Stimulated activated CD8-positive, alpha-beta memory T cell treated with anti-CD3 and anti-CD28 coated beads, Interleukin-4, amount 100 ng/mL, for 4 hours (primary cell): ENCODE data around the gene SLC6A7.

ENCODE experiments used
- DNase-seq, 2 donors: peaks; one replicate each; pipeline ENCODE4 v3.0.0-alpha.2; 2020; ENCODE audit warnings: low read depth in 2 of 2, low spot score in 1 of 2

SLC6A7 gene

DNA sequence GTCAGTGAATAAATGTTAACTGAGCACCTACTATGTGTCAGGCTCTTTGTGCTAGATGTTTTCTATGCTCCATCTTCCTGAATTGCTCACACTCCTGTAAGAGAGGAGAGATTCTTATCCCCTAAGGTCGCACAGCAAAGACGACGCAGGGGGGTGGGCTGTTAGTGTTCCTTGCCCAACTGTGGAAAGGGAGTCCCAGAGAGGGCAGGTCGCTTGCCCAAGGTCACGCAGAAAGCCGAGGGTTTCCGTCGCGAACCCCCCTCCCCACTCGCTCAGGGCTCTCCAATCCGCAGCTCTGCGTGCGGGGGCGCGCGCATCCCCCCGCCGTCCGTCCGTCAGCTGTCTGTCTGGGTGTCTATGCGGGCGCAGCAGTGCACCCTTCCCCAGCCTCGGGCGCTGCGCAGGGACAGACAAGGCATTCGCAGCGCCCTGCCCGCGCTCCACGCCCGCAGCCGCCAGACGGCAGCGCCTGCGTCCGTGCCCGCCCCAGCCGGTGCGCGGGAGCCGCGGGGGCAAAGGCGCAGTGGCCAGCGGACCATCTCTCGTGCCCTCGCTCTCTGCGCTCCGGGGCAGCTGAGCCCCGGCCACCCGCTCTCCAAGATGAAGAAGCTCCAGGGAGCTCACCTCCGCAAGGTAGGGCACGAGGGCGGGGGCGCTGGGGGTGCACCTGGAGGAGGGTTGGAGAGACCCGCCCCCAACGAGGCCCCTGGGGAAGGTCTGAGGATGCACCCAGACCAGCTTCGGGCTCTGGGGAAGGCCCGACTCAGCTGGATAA is at the start of gene SLC6A7:
SLC6A7 (plus strand) TSS at position 335 of the 775 bp plus-strand sequence; CDS start at position 601, 266 bp downstream.
- no peak for DNase-seq

DNA sequence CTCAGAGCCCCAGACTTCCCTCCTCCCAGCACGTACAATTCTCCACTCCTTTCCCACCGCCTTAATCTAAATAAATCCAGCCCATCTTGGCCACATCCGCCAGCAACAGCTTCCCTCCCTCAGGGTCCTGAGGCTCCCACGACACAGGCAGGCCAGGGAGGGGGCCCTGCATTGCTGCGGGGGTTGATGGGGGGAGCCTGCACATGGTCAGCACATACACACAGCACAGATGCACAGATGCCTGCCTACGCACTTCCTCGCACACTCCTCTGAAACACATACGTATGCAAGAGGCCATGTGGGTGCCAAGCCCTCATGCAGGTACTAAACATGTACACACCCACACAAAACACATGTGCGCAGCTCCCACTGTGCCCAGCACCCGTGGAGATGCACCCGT is 49.0 kb upstream of the SLC6A7 start:
- no peak for DNase-seq

DNA sequence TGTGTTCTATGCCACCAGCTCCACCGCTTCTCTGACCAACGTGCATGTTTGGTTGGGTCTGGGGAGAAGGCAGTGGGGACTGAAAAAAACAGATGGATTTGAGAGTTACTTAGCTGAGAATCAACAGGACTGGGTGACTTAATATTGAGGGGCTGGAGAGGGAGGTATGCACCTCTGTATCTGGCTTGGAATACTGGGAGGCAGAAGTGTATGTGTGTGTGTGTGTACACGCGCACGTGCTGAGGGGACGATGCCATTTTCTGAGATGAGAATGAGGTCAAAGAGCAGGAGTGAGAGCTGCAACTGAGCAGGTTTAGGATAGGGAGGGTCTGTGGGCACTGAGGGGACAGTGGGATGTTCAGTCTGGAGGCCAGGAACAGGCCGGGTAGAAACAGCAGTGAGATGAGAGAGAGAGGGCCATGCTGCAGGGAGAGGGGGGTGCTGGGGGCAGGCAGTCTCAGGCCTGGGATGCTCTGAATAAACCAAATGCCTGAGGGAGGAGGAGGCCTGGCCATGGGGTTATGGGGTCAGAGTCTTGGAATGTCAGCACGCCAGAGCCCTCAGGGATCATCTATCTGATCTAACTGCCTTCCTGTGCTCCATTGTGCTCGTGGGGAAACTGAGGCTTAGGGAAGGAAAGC is 48.2 kb upstream of the SLC6A7 start:
- no peak for DNase-seq

DNA sequence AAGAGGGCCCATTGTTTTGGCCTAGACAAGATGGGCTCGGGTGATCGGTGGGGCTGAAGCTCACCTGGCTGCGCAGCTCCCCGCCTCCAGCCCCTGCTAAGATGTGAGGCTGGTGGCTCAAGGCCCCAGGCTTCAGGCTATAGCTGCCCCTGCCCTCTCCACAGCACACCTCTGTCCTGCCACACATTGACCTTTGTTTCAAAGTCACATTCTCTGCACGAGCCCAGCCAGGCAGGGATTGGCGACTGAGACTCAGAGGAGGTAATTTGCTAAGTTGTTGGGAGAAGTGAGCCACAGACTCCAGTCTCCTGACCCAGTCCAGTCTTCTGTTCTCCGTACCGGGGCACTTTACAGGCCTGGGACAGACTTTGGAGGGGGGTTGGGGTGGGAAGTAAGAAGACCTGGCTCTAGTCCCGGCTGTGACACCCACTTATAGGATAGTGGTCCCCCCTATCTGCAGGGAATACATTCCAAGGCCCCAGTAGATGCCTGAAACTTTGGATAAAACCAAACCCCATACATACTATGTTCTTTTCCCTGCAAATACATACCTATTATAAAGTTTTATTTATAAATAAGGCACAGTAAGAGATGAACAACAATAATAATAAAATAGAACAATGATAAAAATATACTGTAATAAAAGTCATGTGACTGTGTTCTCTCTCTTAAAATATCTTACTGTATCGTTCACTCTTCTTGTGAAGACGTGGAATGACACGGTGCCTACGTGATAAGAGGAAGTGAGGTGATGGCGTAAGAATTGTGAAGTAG is 47.5 kb upstream of the SLC6A7 start:
- no peak for DNase-seq

DNA sequence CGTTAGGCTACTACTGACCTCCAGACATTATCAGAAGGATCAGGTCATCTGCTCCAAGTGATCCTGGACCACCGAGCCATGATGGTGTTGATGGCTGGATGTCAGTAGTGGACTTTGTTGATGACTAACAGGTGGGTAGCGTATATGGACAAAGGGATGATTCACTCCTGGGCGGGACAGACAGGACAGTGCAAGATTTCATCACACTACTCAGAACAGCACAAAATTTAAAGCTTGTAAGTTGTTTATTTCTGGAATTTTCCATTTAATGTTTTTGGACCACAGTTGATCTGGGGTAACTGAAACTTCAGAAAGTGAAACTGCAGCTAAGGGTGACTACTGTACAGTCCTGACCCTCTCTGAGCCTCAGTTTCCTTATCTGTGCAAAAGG is 46.9 kb upstream of the SLC6A7 start:
- no peak for DNase-seq

DNA sequence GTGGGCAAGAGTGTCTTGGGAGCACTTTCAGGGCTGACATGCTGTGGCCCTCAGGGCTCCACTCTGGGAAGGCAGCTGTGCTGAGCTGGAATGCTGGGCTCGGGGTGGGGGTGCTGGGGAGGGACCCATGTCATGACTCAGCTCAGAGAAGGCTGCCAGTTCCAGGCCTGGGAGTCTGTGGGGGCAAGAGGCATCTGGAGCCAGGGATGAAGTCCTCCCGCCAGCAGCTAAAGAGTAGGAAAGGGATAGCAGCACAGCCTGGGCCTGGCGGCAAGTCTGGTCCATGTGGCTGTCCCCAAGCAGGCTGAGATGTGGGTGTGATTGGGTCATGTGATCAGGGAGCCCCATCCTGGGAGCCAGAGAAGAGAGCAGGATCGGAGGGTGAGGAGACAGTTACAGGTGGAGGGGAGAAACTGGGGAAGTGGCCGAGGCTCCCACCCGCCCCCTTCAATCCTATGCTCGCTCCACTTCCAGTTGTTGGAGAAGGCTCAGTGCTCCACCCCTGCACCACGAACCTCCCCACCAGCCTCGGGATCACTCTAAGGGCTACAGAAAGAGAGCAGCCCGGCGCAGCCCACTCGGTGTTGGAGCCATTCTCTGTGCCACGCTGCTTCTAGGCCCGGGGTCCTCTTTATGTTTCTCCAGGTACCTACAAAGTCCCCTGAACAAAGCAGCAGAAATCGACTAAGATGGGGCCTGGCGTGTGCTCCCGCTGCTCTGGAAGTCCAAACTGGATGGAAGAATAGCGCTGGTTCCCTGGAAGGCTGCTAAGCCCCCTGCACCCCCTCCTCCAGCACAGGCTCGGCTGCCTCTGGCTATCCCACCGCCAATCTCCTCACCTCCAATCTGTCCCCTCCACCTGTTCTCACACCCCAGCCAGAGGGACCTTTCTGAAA is 46.3 kb upstream of the SLC6A7 start:
- DNase-seq: no peak

DNA sequence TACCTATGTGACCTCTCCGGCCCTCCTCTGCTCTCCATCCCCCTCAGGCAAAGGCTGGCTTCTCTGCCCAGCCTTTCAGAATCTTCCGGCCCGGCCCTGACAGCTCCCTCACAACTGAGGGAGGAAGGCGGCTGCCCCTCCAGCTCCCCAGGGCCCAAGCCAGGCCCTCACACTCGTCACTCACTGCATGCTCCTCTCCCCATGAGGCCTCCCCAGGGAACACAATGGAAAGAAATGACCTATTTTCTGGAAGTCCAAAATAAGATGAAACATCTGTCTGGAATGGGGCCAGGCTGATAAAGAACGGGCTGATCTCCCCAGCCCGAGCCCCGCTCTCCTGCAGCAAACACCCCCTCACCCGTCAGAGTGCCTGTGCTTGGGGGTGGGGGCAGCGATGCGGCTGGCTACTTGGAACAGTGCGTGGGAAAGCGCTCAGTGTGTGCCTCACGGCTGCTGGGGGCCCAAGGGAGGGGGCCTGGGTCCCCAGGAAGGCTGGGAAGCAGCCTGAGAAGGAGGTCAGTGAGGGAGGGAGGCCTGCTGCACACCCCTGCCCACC is 45.5 kb upstream of the SLC6A7 start:
- no peak for DNase-seq

DNA sequence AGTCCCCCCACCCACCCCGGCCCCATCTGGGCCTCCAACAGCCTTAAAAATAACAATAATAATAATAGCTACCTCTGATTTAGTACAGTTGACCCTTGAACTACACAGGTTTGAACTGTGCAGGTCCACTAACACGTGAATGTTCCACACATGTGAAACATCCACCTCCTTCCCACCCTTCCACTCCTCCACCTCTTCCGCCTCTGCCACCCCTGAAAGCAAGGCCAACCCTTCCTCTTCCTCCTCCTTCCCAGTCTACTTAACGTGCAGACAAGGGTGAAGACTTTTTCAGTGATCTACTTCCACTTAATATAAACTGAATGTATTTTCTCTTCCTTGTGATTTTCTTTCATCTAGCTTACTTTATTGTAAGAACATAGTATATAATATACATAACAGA is 45.0 kb upstream of the SLC6A7 start:
- DNase-seq: no peak

DNA sequence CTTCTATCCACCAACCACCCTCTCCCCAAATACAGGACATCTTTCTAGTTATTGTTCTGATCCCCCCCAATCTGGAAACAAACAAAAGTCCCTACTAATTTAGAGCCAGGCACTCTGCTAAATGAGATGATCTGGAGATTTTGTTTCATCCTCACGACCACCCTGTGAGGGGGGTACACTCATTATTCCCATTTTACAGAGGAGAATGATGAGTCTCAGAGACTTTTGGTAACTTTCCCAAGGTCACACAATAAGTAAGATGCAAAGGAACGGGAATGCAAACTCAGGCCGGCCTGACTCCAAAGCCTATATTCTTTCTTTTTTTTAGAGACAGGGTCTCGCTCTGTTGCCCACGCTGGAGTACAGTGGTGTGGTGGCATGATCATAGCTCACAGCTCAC is 43.6 kb upstream of the SLC6A7 start:
- DNase-seq: no peak

DNA sequence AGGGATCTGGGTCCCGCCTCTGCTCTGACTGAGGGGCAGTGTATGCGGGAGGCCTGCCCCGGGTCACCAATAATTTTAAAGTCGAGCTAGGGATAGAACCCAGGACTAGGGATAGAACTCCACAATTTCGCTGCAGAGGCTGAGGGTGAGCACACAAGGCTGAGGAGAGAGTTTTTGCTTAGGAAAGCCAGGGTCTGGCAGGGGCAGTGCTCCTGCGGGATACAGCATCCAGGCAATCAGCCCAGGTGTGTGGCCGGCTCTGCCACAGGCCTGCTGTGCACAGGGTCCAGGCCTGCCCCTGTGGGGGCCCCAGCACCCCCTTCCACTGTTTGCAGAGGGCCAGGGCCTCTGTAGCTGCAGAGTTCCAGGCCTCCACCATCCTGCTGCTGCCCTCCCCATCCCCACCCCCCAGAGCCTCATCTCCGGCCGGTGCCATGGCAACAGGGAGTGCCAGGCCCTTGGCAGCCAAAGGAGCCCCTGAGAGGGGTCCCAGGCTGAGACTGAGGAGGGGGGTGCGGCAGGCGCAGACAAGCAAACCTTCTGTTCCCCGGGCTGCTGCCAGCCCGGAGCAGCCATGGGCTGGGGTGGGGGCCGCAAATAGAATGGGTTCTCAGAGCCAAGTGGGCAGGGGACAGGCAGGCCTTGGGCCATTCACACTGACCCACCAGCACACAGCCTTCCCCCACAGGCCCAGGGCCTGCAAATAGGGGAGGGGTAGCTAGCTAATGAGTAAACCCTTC is 42.8 kb upstream of the SLC6A7 start:
- DNase-seq: no peak

DNA sequence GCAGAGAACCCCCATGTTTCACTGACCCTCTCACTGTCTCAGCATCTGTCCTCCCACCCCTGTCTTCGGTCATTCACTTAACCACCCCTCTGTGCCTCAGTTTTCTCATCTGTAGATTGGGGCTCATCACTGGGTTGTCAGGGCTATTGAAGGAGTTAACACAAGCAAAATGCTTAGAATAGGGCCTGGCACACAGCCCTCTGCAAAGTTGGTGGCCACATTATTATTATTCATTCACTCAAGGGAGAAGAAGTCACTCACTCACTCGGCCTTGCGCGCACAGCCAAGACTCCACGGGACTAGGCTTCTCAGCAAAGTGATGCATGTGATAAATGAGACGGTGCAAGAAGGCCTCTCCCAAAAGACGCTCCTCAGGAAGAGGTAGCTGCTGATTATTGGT is 42.2 kb upstream of the SLC6A7 start:
- no peak for DNase-seq

DNA sequence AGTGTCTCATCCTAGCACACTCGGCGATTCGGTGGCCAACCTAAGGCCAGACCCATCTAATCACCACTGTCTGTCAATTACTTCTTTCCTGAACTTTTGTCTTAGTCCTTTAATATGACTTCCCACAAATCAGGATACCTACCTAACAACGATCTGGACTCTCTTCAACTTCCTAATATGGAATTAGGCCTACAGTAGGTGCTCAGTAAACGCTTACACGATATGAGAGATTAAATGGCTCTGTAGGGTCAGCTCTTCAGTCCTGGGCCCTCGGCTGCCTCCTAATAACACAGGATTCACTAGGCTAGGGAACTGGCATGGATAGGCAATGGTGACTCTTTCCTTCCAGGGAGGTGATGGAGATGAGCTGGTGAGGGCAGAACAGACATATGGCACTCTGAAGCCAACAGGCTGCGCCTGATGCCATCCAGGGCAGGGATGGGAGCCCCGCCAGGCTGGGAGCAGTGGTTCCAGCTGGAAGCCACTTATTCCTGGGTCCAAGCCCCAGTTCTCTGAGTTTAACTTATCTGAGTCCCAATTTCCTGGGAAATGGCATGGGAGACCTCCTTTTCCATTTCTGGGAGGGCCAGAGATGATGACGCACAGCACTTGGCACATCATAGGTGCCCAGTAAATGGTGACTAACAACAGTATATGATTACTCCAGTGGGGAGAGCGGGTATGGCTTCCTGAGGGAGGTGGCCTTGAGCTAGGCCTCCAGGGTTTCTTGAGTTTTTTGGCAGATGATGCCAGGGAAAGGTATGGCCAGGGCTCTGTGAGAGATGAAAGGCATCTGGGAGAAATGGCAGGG is 41.5 kb upstream of the SLC6A7 start:
- DNase-seq: no peak

DNA sequence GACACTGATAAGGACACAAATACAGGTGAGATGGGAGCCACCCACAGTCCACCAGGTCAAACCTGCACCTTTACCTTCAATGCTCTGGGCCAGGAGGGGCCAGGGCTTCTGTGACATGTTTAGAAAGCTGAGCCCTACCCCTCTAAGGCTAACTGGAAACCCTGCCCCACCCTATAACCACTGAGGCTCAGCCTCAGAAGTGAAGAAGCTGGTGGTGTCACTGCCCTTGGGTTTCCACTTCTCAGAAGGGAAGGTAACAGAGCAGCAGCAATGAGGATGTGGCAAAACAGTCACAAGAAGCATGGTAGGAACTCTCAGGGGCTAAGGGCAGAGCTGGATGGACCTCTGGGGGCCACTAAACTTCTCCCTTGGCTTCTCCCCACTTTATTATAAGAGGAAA is 40.2 kb upstream of the SLC6A7 start:
- DNase-seq: no peak

DNA sequence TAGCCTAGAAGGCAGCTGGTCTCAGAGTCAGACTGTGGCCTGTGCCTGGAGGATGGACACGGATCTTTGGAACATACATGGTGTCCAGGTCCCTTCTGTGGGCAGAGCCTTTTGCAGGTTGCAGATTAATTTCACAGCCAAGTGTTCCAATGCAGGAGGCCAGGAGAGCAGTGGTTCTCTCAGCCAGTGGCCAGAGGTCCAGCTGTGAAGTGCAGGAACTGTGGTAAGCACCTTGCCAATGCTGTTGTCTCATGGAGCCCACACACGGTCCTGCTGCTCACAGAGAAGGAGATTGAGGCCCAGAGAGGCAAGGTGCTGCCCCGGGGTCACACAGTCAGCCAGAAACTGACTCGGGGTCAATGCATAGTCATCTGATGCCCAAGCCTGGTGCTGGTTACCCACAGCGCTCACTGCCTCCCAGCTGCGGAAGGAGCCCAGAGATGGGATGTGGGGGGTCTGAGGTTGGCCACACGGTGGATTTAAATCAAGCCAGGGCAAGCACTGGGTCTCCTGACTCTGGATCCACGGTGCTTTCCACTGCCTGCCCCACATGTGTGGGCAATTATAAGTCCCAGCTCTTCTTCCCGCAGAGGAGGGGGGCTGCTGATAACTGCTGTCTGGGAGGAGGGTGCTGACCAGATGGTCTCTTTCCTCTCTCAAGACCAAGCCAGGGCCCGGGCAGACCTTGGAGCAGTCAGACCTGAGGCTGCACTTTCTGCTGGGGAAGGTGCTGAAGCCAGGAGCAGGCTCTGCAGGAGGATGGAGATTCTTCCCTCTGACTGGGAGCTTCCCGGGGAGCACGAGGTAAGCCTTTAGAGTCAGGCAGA is 37.0 kb upstream of the SLC6A7 start:
- no peak for DNase-seq

DNA sequence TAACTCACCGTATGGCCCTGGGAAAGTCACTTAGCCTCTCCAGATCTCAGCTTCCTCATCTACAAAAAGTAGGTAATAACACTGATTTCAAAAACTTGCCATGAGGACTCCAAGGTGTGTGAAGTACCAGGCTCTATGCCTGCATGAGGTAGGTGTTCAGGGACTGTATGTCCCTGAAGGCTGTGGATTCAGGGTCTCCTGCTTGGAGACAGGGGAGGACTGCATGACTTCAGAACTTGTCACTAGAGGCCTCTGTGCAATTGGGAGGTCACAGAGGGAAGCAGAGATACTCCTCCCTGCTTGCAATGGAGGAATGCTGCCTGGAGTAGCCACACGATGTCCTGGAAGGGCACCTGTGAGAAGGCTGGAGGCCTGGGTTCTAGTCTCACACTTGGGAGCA is 36.4 kb upstream of the SLC6A7 start:
- no peak for DNase-seq

DNA sequence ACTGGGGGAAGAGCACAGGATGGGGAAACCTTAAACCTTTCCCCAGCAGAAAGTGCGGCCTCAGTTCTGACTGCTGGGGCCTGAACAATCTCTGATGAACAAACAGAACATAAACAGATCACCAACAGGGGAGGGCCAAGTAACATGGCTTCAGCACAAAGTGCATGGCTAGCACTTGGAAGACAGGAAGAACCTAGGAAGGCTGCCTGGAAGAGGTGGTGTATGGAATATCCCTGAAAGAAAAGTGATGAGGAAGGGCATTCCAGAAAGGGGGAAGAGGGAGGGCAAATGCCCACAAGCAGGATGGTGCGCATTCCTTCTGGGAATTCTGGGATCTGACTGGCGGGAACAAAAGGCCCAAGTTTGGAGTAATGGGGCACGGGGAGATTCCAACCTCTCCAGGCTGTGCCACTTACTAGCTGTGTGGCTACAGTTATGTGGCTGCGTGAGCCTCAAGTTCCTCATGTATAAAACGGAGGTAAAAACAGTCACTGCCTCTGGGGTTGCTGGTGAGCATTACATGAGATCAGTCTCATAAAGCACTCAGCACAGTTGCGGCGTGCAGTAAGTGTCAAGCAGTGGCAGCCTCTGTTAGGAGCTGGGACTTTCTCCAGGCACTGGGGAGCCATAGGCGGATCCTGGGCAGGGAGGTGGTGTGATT is 35.8 kb upstream of the SLC6A7 start:
- DNase-seq: no peak

DNA sequence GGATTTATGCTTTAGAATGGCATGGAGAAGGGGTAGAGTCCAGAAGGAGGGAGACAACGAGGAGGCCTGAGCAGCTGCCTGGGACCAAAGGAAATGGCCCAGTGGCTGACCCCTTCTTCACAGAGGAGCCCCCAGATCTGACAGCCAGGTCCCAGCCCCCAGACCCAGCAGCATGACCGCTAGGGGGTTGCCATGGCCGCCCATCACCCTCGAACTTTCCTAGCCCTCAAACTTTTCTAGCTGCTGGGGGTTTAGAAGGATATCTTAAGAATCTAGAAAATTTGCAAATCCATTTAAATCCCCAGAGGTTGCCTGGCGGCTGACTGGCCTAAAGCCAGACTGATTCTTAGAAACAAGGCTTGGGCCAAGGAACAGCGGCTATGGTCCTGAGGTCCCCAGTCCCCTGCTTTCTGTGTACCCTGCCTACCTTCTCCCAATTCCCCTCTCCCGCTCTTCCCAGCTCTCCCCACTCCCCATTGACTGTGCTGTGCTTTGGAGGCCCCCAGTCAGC is 35.2 kb upstream of the SLC6A7 start:
- DNase-seq: no peak
